Measurements from ENCODE around the gene EXO1.

GRCh38 chr1:241821363-241821762, 26.6 kb upstream of the EXO1 start:
- no peak for TF ChIP-seq EZH2 (IDR thresholded peaks at IDR 0.05; ENCODE audit: borderline replicate concordance, insufficient read depth, low read depth, low read length, poor library complexity, severe bottlenecking)
- TF ChIP-seq CTCF (IDR thresholded peaks at IDR 0.05) = no peak

All from B cell (primary cell).